SK-N-SH treated with all-trans-retinoic acid at 6 μM for 48 hours (cell line): Measurements from ENCODE around the gene SLC8A3.

Experiments
- ARNTL ChIP-seq: fragments of 450-650 bp; formaldehyde crosslinking; IDR thresholded peaks from 2 replicates; pipeline ENCODE4 v1.5.0; 2020; ENCODE audit warnings: low read depth, mild to moderate bottlenecking, moderate library complexity, borderline replicate concordance
- ISL1 ChIP-seq: fragments of 250-450 bp; sonication (Bioruptor Pico); IDR thresholded peaks from 2 replicates; pipeline ENCODE4 v2.1.2; 2022; ENCODE audit warnings: mild to moderate bottlenecking, moderate library complexity
- RARB ChIP-seq: fragments of 250-450 bp; sonication (Bioruptor Pico); IDR thresholded peaks from 2 replicates; pipeline ENCODE4 v1.8.0; 2021; ENCODE audit warnings: mild to moderate bottlenecking, moderate library complexity
- TCF4 ChIP-seq: fragments of 250-450 bp; sonication (Bioruptor Pico); IDR thresholded peaks from 2 replicates; pipeline ENCODE4 v1.8.0; 2021; ENCODE audit warnings: mild to moderate bottlenecking, moderate library complexity, borderline replicate concordance
- ZFP30 ChIP-seq: fragments of 450-650 bp; formaldehyde crosslinking; IDR thresholded peaks from 2 replicates; pipeline ENCODE4 v1.5.0; 2022; ENCODE audit warnings: mild to moderate bottlenecking, moderate library complexity
- TF ChIP-seq, protein P1 (sequence below): fragments of 250-450 bp; sonication (Bioruptor Pico); IDR thresholded peaks from 2 replicates; pipeline ENCODE4 v1.5.0; 2020; ENCODE audit warnings: mild to moderate bottlenecking, moderate library complexity
- TF ChIP-seq, protein P2 (sequence below): fragments of 250-450 bp; sonication (Bioruptor Pico); IDR thresholded peaks from 2 replicates; pipeline ENCODE4 v1.8.0; 2021; ENCODE audit warnings: low read depth, mild to moderate bottlenecking, moderate library complexity, borderline replicate concordance
- TF ChIP-seq, protein P3 (sequence below): fragments of 250-450 bp; sonication (Bioruptor Pico); IDR thresholded peaks from 2 replicates; pipeline ENCODE4 v1.5.1; 2020; ENCODE audit warnings: low read depth, mild to moderate bottlenecking, moderate library complexity

DNA sequence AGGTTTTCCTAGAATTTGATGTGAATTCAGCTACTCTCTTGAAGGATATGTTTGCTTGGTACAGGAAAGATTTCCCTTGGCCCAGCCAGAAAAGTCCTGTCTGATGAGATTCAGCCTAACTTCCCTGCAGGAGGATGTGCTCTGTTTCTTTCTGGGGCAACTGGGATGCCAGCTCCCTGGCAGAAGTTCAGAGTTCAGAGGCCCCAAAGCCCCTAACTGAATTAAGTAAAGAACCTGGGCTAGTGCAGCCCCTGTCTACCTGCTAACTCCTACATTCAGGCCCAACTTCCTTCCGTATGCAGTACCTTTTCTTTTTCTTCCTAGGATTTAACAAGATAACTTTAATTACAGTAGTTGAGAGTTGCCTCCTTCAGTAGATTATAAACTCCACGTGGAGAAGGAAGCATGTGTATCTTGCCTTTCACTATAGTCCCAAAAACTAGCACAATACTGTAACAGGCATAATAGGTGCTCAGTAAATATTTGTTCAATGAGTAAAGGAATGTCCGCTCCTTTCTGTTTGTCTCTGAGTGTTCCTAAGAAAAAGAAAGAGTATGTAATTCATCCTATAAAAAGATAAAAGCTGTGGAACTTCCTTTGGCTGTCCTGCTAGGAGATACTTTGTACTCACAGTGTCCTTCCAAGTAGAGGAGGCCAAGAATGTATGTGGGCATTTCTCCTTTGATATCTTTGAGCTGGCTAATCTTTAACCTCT, 141.0 kb downstream of the SLC8A3 start:
- no peak for TF ChIP-seq TCF4 (CRISPR knock-in tag)
- no peak for TF ChIP-seq RARB
- TF ChIP-seq, protein P1, sequence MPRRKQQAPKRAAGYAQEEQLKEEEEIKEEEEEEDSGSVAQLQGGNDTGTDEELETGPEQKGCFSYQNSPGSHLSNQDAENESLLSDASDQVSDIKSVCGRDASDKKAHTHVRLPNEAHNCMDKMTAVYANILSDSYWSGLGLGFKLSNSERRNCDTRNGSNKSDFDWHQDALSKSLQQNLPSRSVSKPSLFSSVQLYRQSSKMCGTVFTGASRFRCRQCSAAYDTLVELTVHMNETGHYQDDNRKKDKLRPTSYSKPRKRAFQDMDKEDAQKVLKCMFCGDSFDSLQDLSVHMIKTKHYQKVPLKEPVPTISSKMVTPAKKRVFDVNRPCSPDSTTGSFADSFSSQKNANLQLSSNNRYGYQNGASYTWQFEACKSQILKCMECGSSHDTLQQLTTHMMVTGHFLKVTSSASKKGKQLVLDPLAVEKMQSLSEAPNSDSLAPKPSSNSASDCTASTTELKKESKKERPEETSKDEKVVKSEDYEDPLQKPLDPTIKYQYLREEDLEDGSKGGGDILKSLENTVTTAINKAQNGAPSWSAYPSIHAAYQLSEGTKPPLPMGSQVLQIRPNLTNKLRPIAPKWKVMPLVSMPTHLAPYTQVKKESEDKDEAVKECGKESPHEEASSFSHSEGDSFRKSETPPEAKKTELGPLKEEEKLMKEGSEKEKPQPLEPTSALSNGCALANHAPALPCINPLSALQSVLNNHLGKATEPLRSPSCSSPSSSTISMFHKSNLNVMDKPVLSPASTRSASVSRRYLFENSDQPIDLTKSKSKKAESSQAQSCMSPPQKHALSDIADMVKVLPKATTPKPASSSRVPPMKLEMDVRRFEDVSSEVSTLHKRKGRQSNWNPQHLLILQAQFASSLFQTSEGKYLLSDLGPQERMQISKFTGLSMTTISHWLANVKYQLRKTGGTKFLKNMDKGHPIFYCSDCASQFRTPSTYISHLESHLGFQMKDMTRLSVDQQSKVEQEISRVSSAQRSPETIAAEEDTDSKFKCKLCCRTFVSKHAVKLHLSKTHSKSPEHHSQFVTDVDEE (CRISPR knock-in tag) = no peak
- TF ChIP-seq, protein P2, sequence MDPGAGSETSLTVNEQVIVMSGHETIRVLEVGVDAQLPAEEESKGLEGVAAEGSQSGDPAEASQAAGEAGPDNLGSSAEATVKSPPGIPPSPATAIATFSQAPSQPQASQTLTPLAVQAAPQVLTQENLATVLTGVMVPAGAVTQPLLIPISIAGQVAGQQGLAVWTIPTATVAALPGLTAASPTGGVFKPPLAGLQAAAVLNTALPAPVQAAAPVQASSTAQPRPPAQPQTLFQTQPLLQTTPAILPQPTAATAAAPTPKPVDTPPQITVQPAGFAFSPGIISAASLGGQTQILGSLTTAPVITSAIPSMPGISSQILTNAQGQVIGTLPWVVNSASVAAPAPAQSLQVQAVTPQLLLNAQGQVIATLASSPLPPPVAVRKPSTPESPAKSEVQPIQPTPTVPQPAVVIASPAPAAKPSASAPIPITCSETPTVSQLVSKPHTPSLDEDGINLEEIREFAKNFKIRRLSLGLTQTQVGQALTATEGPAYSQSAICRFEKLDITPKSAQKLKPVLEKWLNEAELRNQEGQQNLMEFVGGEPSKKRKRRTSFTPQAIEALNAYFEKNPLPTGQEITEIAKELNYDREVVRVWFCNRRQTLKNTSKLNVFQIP (CRISPR knock-in tag) = no peak
- TF ChIP-seq ISL1 (CRISPR knock-in tag) = no peak
- no peak for TF ChIP-seq ZFP30 (CRISPR knock-in tag)
- TF ChIP-seq ARNTL (CRISPR knock-in tag) = no peak
- TF ChIP-seq, protein P3, sequence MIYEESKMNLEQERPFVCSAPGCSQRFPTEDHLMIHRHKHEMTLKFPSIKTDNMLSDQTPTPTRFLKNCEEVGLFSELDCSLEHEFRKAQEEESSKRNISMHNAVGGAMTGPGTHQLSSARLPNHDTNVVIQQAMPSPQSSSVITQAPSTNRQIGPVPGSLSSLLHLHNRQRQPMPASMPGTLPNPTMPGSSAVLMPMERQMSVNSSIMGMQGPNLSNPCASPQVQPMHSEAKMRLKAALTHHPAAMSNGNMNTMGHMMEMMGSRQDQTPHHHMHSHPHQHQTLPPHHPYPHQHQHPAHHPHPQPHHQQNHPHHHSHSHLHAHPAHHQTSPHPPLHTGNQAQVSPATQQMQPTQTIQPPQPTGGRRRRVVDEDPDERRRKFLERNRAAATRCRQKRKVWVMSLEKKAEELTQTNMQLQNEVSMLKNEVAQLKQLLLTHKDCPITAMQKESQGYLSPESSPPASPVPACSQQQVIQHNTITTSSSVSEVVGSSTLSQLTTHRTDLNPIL (CRISPR knock-in tag) = no peak
